IPS-11a (cell line): ENCODE data around the gene SIT1.

Experiments used
- H3K4me3 ChIP-seq: one replicate; pipeline ENCODE4 v1.5.1; 2013; ENCODE audit warnings: low read depth, low read length, control low read depth

The SIT1 gene

GRCh38 chr9:35682520-35683315, 32.0 kb upstream of the SIT1 start:
- H3K4me3 ChIP-seq, result no peak overlapping the region

GRCh38 chr9:35682051-35682450, 31.3 kb upstream of the SIT1 start:
- H3K4me3 ChIP-seq, result no peak overlapping the region

- no peak overlapping the region for H3K4me3 ChIP-seq
Observed at GRCh38 chr9:35681341-35682002, 30.7 kb upstream of the SIT1 start.

- no peak overlapping the region for H3K4me3 ChIP-seq
Observed at GRCh38 chr9:35680331-35681105, 29.8 kb upstream of the SIT1 start.

DNA sequence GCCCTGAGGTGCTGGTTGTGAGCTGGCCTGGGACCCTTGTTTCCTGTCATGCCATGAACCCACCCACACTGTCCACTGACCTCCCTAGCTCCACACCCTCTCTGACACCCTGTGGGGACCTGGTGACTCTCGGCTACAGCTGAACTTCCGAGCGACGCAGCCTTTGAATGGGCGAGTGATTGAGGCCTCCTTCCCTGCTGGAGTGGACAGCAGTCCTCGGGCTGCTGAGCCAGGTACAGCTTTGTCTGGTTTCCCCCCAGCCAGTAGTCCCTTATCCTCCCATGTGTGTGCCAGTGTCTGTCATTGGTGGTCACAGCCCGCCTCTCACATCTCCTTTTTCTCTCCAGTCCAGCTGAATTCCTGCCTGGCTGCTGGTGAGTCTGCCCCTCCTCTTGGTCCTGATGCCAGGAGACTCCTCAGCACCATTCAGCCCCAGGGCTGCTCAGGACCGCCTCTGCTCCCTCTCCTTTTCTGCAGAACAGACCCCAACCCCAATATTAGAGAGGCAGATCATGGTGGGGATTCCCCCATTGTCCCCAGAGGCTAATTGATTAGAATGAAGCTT, 29.1 kb upstream of the SIT1 start:
- no peak overlapping the region for H3K4me3 ChIP-seq

GRCh38 chr9:35679091-35679490, 28.4 kb upstream of the SIT1 start:
- H3K4me3 ChIP-seq, result no peak overlapping the region

GRCh38 chr9:35675732-35676392, 25.1 kb upstream of the SIT1 start:
- peak overlapping the region; percentile 61 for H3K4me3 ChIP-seq

DNA sequence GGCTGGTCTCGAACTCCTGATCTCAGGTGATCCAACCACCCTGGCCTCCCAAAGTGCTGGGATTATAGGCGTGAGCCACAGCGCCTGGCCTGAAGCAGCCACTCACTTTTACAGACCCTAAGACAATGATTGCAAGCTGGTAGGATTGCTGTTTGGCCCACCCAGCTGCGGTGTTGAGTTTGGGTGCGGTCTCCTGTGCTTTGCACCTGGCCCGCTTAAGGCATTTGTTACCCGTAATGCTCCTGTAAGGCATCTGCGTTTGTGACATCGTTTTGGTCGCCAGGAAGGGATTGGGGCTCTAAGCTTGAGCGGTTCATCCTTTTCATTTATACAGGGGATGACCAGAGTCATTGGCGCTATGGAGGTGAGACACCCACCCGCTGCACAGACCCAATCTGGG, 24.5 kb upstream of the SIT1 start:
- H3K4me3 ChIP-seq, result peak overlapping the region; percentile 61

DNA sequence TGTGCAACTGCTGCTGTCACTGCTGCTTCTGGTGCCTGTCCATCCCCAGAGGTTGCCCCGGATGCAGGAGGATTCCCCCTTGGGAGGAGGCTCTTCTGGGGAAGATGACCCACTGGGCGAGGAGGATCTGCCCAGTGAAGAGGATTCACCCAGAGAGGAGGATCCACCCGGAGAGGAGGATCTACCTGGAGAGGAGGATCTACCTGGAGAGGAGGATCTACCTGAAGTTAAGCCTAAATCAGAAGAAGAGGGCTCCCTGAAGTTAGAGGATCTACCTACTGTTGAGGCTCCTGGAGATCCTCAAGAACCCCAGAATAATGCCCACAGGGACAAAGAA, 23.3 kb upstream of the SIT1 start:
- H3K4me3 ChIP-seq, result no peak overlapping the region

DNA sequence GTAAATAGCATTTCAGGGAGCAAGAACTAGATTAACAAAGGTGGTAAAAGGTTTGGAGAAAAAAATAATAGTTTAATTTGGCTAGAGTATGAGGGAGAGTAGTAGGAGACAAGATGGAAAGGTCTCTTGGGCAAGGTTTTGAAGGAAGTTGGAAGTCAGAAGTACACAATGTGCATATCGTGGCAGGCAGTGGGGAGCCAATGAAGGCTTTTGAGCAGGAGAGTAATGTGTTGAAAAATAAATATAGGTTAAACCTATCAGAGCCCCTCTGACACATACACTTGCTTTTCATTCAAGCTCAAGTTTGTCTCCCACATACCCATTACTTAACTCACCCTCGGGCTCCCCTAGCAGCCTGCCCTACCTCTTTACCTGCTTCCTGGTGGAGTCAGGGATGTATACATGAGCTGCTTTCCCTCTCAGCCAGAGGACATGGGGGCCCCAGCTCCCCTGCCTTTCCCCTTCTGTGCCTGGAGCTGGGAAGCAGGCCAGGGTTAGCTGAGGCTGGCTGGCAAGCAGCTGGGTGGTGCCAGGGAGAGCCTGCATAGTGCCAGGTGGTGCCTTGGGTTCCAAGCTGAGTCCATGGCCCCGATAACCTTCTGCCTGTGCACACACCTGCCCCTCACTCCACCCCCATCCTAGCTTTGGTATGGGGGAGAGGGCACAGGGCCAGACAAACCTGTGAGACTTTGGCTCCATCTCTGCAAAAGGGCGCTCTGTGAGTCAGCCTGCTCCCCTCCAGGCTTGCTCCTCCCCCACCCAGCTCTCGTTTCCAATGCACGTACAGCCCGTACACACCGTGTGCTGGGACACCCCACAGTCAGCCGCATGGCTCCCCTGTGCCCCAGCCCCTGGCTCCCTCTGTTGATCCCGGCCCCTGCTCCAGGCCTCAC, 22.6 kb upstream of the SIT1 start, which contains the start of gene CA9:
CA9 (plus strand) TSS at position 797 of the 893 bp plus-strand sequence; CDS start at position 829, 32 bp downstream.
- H3K4me3 ChIP-seq, result no peak within 1 kb of the TSS

DNA sequence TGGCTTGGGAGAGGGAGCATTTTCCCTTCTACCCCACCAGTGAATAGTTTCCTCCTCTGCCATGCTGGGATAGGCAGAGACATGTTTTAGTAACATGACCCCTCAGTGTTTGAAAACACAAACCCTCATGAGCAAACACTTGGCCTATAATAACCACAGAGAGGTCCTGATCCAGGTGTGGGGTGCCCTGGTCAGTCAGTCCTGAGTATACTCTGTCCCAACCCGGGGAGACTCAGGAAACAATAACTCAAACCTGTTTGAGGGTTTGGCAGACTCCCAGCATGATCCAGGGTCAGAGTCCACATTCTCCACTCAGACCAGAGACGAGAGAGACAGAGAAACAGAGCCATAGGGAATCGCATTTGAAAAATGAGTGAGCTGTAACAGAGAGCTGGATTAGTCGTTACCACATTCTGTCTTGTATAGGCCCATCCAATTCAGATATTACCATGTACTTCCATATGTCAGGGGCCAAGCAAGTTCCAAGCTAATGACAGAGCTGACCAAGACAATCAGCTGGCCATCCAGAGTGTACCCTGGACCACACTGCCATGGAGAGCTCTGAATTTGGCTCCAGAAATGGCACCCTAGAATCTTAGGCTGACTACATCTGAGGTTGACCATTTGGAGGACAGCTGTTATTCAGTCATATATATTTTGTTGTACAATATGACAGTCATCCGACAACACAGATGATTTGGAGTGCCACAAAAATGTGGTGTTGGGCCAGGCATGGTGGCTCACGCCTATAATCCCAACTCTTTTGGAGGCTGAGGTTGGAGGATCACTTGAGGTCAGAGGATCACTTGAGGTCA, 18.8 kb upstream of the SIT1 start:
- no peak overlapping the region for H3K4me3 ChIP-seq

GRCh38 chr9:35667939-35668338, 17.2 kb upstream of the SIT1 start:
- no peak overlapping the region for H3K4me3 ChIP-seq

DNA sequence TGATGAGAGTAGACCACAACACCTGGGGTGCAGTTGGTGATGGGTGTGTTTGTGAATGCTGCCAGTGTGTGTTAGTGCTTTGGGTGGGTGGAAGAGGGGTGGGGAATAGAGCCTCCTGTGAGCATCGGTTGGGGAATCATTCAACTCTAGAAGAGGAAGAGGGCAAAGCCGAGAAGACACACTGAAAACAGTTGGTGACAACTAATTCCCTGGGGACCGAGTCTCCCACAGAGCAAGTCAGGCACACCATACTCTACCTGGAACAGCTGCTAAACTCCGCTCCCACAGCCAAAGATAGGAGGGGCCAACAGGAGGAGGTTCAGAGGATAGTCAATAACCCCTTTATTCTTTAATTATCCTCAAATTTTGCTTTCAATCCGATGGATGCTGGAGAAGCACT, 15.8 kb upstream of the SIT1 start:
- no peak overlapping the region for H3K4me3 ChIP-seq

GRCh38 chr9:35666045-35666444, 15.3 kb upstream of the SIT1 start:
- no peak overlapping the region for H3K4me3 ChIP-seq

DNA sequence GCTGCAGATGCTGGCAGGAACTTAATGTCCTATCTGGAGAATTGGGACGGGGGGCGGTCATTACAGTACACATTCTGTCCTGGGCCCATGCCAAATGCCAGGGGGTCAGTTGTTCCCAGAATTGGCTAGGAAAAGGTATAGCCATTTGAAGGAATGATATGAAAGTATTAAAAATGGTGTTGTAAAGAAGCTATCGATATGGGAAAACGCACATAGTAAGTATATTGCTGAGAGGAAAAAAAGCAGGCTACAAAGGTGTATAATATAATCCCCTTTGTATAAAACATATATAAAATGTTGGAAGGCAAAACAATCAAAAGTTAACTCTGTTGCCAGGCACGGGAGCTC, 14.7 kb upstream of the SIT1 start:
- no peak overlapping the region for H3K4me3 ChIP-seq

DNA sequence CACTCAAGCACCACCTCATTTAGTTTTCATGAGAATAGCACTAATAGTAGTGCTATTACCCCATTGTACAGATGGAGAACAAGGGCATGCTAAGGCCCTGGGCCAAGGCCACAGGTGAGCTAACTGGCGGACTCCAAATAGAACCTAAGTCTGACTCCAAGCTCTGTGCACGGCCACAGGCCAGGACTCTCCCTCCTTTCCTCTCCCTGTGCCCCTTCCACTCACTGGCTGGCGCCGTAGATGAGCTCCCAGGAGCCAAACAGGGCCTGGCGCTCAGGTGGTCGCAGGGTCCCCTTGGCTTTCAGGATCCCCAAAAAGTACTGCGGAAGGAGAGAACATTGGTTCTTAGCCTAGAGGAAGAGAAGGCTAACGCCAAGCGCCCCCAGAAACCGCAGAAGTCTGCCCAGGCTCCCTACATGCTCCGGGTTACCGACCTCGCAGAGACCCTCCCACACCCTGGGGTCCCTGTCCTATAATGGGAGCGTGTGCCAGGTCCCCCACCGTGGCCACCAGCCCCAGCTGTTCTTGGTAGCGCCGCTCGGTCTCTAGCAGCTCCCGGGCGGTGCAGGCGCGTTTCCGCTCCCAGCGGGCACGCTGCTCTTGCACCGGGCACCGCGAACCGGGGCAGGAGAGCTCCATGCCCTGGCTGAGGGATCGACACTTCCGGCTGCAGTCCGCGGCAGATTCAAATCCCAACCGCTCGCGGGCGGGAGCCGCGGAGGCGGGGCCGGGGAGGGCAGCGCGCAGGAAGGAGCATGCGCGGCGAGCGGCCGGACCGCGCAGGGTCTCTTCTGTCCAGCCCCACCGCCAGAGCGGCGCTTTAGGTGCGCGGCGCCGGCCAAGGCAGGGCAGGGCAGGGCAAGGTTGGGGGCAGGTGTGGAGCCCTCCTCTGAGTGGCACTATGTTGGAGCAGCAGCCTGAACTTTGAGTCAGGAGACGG, 14.1 kb upstream of the SIT1 start, which contains the start of gene ARHGEF39:
ARHGEF39 (minus strand) TSS at position 665 of the 940 bp plus-strand sequence; CDS start at position 639, 26 bp downstream.
- H3K4me3 ChIP-seq, result peak within 1 kb of the TSS; percentile 79

- no peak overlapping the region for H3K4me3 ChIP-seq
Observed at GRCh38 chr9:35662437-35662836, 11.7 kb upstream of the SIT1 start.

GRCh38 chr9:35661756-35662350, 11.1 kb upstream of the SIT1 start:
- no peak overlapping the region for H3K4me3 ChIP-seq
